PFSK-1 (cell line): ENCODE results near the gene COL19A1.

Experiments used
- POLR2AphosphoS5 ChIP-seq: IDR thresholded peaks from 2 replicates; pipeline ENCODE4 v1.6.1; 2012; ENCODE audit warnings: low read depth, mild to moderate bottlenecking, control low read depth, low read length, moderate library complexity
- SIN3A ChIP-seq: IDR thresholded peaks from 2 replicates; pipeline ENCODE4 v1.6.1; 2012; ENCODE audit warnings: mild to moderate bottlenecking, low read length, moderate library complexity, borderline replicate concordance; ENCODE audit not compliant: insufficient read depth
- TAF1 ChIP-seq: IDR thresholded peaks from 2 replicates; pipeline ENCODE4 v1.6.1; 2012; ENCODE audit warnings: low read length, control low read depth, borderline replicate concordance; ENCODE audit not compliant: insufficient read depth
- TF ChIP-seq, protein P1 (sequence below), 2 experiments: IDR thresholded peaks; 2 replicates each; pipeline versions ENCODE4 v1.6.1 to v1.8.0; 2011 to 2012; ENCODE audit warnings: low read depth in 2 of 2, low read length in 2 of 2, control low read depth in 1 of 2, inconsistent platforms in 1 of 2, mild to moderate bottlenecking in 1 of 2, moderate library complexity in 1 of 2; ENCODE audit not compliant: insufficient read depth in 1 of 2

DNA sequence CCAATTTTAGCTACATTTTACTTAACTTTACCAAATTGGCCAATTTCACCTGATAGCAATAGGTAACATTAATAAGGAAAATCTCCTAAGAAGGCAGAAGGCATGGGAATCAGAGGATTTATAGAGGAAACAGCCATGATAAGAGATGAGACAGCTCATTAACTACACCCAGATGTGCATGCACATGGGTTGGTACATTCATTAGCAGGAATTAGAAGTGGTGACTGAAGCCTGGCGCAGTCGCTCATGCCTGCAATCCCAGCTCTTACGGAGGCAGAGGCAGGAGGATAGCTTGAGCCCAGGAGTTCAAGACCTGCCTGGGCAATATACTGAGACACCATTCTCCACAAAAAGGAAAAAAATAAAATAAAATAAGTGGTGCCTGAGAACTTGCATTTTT lies 263.0 kb downstream of the COL19A1 start:
- TF ChIP-seq POLR2AphosphoS5 (no peak), TAF1 (no peak), SIN3A (no peak)
- TF ChIP-seq, protein P1, sequence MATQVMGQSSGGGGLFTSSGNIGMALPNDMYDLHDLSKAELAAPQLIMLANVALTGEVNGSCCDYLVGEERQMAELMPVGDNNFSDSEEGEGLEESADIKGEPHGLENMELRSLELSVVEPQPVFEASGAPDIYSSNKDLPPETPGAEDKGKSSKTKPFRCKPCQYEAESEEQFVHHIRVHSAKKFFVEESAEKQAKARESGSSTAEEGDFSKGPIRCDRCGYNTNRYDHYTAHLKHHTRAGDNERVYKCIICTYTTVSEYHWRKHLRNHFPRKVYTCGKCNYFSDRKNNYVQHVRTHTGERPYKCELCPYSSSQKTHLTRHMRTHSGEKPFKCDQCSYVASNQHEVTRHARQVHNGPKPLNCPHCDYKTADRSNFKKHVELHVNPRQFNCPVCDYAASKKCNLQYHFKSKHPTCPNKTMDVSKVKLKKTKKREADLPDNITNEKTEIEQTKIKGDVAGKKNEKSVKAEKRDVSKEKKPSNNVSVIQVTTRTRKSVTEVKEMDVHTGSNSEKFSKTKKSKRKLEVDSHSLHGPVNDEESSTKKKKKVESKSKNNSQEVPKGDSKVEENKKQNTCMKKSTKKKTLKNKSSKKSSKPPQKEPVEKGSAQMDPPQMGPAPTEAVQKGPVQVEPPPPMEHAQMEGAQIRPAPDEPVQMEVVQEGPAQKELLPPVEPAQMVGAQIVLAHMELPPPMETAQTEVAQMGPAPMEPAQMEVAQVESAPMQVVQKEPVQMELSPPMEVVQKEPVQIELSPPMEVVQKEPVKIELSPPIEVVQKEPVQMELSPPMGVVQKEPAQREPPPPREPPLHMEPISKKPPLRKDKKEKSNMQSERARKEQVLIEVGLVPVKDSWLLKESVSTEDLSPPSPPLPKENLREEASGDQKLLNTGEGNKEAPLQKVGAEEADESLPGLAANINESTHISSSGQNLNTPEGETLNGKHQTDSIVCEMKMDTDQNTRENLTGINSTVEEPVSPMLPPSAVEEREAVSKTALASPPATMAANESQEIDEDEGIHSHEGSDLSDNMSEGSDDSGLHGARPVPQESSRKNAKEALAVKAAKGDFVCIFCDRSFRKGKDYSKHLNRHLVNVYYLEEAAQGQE (IDR thresholded peaks at IDR 0.05; ENCODE audit: insufficient read depth in 1 of 2, low read depth in 2 of 2, low read length in 2 of 2), result no peak
